ENCODE results near the gene NAT16.
A peak's percentile ranks its signal among the peaks of the same experiment; 100 is the strongest.

The NAT16 gene

GRCh38 chr7:101198476-101198875 is 18.4 kb upstream of the NAT16 start:
- Histone ChIP-seq H3K4me3 (ENCODE audit: low read length) (no peak overlapping the region), H2AFZ (ENCODE audit: low read depth, low read length) (no peak overlapping the region), H3K36me3 (ENCODE audit: insufficient read depth, low read length) (no peaks in the 10 kb centered on the region), H3K9me3 (ENCODE audit: low read length) (no peaks in the 10 kb centered on the region), H3K27me3 (ENCODE audit: insufficient read depth, low read length) (peaks cover 14% of the 10 kb centered on the region), H3K4me1 (ENCODE audit: insufficient read depth, low read length) (peaks cover 12% of the 10 kb centered on the region)

- Histone ChIP-seq H3K4me1 (ENCODE audit: insufficient read depth, low read length) (peaks cover 12% of the 10 kb centered on the region), H3K9me3 (ENCODE audit: low read length) (no peaks in the 10 kb centered on the region), H3K27me3 (ENCODE audit: insufficient read depth, low read length) (peaks cover 9% of the 10 kb centered on the region), H2AFZ (ENCODE audit: low read depth, low read length) (no peak overlapping the region), H3K36me3 (ENCODE audit: insufficient read depth, low read length) (no peaks in the 10 kb centered on the region), H3K4me3 (ENCODE audit: low read length) (no peak overlapping the region)
Measured at GRCh38 chr7:101197991-101198390, 17.9 kb upstream of the NAT16 start.

- Histone ChIP-seq H3K27me3 (ENCODE audit: insufficient read depth, low read length) (no peaks in the 10 kb centered on the region), H3K36me3 (ENCODE audit: insufficient read depth, low read length) (no peaks in the 10 kb centered on the region)
Measured at GRCh38 chr7:101195884-101196283, 15.8 kb upstream of the NAT16 start.

GRCh38 chr7:101189109-101189508 is 9.0 kb upstream of the NAT16 start:
- H3K36me3 ChIP-seq (ENCODE audit: insufficient read depth, low read length), result no peaks in the 10 kb centered on the region
- no peaks in the 10 kb centered on the region for H3K9me3 ChIP-seq (ENCODE audit: low read length)
- H2AFZ ChIP-seq (ENCODE audit: low read depth, low read length), result no peak overlapping the region
- H3K4me1 ChIP-seq (ENCODE audit: insufficient read depth, low read length), result no peaks in the 10 kb centered on the region
- H3K4me3 ChIP-seq (ENCODE audit: low read length), result no peak overlapping the region
- no peaks in the 10 kb centered on the region for H3K27me3 ChIP-seq (ENCODE audit: insufficient read depth, low read length)

More at GRCh38 chr7:101195884-101196283, 15.8 kb upstream of the NAT16 start:
- Histone ChIP-seq H3K9me3 (ENCODE audit: low read length) (no peaks in the 10 kb centered on the region), H2AFZ (ENCODE audit: low read depth, low read length) (no peak overlapping the region), H3K4me3 (ENCODE audit: low read length) (no peak overlapping the region), H3K4me1 (ENCODE audit: insufficient read depth, low read length) (peaks cover 7% of the 10 kb centered on the region)

- H3K4me1 ChIP-seq (ENCODE audit: insufficient read depth, low read length), result no peaks in the 10 kb centered on the region
- H2AFZ ChIP-seq (ENCODE audit: low read depth, low read length), result no peak overlapping the region
- no peaks in the 10 kb centered on the region for H3K36me3 ChIP-seq (ENCODE audit: insufficient read depth, low read length)
- H3K4me3 ChIP-seq (ENCODE audit: low read length), result no peak overlapping the region
- no peaks in the 10 kb centered on the region for H3K9me3 ChIP-seq (ENCODE audit: low read length)
- no peaks in the 10 kb centered on the region for H3K27me3 ChIP-seq (ENCODE audit: insufficient read depth, low read length)
Measured at GRCh38 chr7:101186844-101187428, 6.8 kb upstream of the NAT16 start.

- no peaks in the 10 kb centered on the region for H3K9me3 ChIP-seq (ENCODE audit: low read length)
- H3K4me3 ChIP-seq (ENCODE audit: low read length), result no peak overlapping the region
- H3K36me3 ChIP-seq (ENCODE audit: insufficient read depth, low read length), result no peaks in the 10 kb centered on the region
- H2AFZ ChIP-seq (ENCODE audit: low read depth, low read length), result no peak overlapping the region
- no peaks in the 10 kb centered on the region for H3K4me1 ChIP-seq (ENCODE audit: insufficient read depth, low read length)
- H3K27me3 ChIP-seq (ENCODE audit: insufficient read depth, low read length), result no peaks in the 10 kb centered on the region
Measured at GRCh38 chr7:101186194-101186593, 6.1 kb upstream of the NAT16 start.

- no peak overlapping the region for H3K4me3 ChIP-seq (ENCODE audit: low read length)
- H3K9me3 ChIP-seq (ENCODE audit: low read length), result no peaks in the 10 kb centered on the region
- no peaks in the 10 kb centered on the region for H3K36me3 ChIP-seq (ENCODE audit: insufficient read depth, low read length)
- no peaks in the 10 kb centered on the region for H3K4me1 ChIP-seq (ENCODE audit: insufficient read depth, low read length)
- peaks cover 6% of the 10 kb centered on the region for H3K27me3 ChIP-seq (ENCODE audit: insufficient read depth, low read length)
- no peak overlapping the region for H2AFZ ChIP-seq (ENCODE audit: low read depth, low read length)
Measured at GRCh38 chr7:101185258-101185839, 5.3 kb upstream of the NAT16 start.

- Histone ChIP-seq H2AFZ (ENCODE audit: low read depth, low read length) (peak overlapping the region; percentile 94), H3K4me1 (ENCODE audit: insufficient read depth, low read length) (peaks cover 7% of the 10 kb centered on the region), H3K9me3 (ENCODE audit: low read length) (no peaks in the 10 kb centered on the region), H3K4me3 (ENCODE audit: low read length) (peak overlapping the region; percentile 48), H3K36me3 (ENCODE audit: insufficient read depth, low read length) (no peaks in the 10 kb centered on the region), H3K27me3 (ENCODE audit: insufficient read depth, low read length) (peaks cover 10% of the 10 kb centered on the region)
Measured at GRCh38 chr7:101179713-101180112, 380 bp downstream of the NAT16 start.

- peaks cover 15% of the 10 kb centered on the region for H3K27me3 ChIP-seq (ENCODE audit: insufficient read depth, low read length)
- peaks cover 7% of the 10 kb centered on the region for H3K4me1 ChIP-seq (ENCODE audit: insufficient read depth, low read length)
- peak overlapping the region; percentile 72 for H2AFZ ChIP-seq (ENCODE audit: low read depth, low read length)
- peaks cover 4% of the 10 kb centered on the region for H3K9me3 ChIP-seq (ENCODE audit: low read length)
- H3K36me3 ChIP-seq (ENCODE audit: insufficient read depth, low read length), result no peaks in the 10 kb centered on the region
- peak overlapping the region; percentile 48 for H3K4me3 ChIP-seq (ENCODE audit: low read length)
Measured at GRCh38 chr7:101179117-101179516, 976 bp downstream of the NAT16 start.

- Histone ChIP-seq H3K36me3 (ENCODE audit: insufficient read depth, low read length) (no peaks in the 10 kb centered on the region), H3K4me1 (ENCODE audit: insufficient read depth, low read length) (peaks cover 14% of the 10 kb centered on the region), H3K4me3 (ENCODE audit: low read length) (no peak overlapping the region), H2AFZ (ENCODE audit: low read depth, low read length) (no peak overlapping the region), H3K27me3 (ENCODE audit: insufficient read depth, low read length) (peaks cover 30% of the 10 kb centered on the region), H3K9me3 (ENCODE audit: low read length) (peaks cover 4% of the 10 kb centered on the region)
Measured at GRCh38 chr7:101177644-101178043, 2.4 kb downstream of the NAT16 start.

GRCh38 chr7:101175664-101176063 is 4.4 kb downstream of the NAT16 start:
- Histone ChIP-seq H3K36me3 (ENCODE audit: insufficient read depth, low read length) (no peaks in the 10 kb centered on the region), H3K4me3 (ENCODE audit: low read length) (no peak overlapping the region), H2AFZ (ENCODE audit: low read depth, low read length) (no peak overlapping the region), H3K9me3 (ENCODE audit: low read length) (peaks cover 4% of the 10 kb centered on the region), H3K4me1 (ENCODE audit: insufficient read depth, low read length) (peaks cover 23% of the 10 kb centered on the region), H3K27me3 (ENCODE audit: insufficient read depth, low read length) (peaks cover 46% of the 10 kb centered on the region)

GRCh38 chr7:101174322-101174854 is 5.7 kb downstream of the NAT16 start:
- peaks cover 51% of the 10 kb centered on the region for H3K27me3 ChIP-seq (ENCODE audit: insufficient read depth, low read length)
- H3K4me1 ChIP-seq (ENCODE audit: insufficient read depth, low read length), result peaks cover 18% of the 10 kb centered on the region
- H3K4me3 ChIP-seq (ENCODE audit: low read length), result no peak overlapping the region
- no peaks in the 10 kb centered on the region for H3K36me3 ChIP-seq (ENCODE audit: insufficient read depth, low read length)
- H2AFZ ChIP-seq (ENCODE audit: low read depth, low read length), result no peak overlapping the region
- H3K9me3 ChIP-seq (ENCODE audit: low read length), result peaks cover 4% of the 10 kb centered on the region

GRCh38 chr7:101173752-101174244 is 6.3 kb downstream of the NAT16 start:
- H3K4me1 ChIP-seq (ENCODE audit: insufficient read depth, low read length), result peaks cover 22% of the 10 kb centered on the region
- peaks cover 4% of the 10 kb centered on the region for H3K9me3 ChIP-seq (ENCODE audit: low read length)
- H2AFZ ChIP-seq (ENCODE audit: low read depth, low read length), result no peak overlapping the region
- no peaks in the 10 kb centered on the region for H3K36me3 ChIP-seq (ENCODE audit: insufficient read depth, low read length)
- no peak overlapping the region for H3K4me3 ChIP-seq (ENCODE audit: low read length)
- peaks cover 55% of the 10 kb centered on the region for H3K27me3 ChIP-seq (ENCODE audit: insufficient read depth, low read length)

All from neuron (in vitro differentiated cells).